ENCODE measurements around the gene UQCRQ. TPM values are rescaled to one million over a fixed set of nuclear protein-coding genes. Genes with fewer than 3 reads are reported as not detected.

Gene UQCRQ
- polyA plus RNA-seq, 2 of the 4 experiments (the other 2 are of a cell fraction), result 441 to 500 TPM

DNA sequence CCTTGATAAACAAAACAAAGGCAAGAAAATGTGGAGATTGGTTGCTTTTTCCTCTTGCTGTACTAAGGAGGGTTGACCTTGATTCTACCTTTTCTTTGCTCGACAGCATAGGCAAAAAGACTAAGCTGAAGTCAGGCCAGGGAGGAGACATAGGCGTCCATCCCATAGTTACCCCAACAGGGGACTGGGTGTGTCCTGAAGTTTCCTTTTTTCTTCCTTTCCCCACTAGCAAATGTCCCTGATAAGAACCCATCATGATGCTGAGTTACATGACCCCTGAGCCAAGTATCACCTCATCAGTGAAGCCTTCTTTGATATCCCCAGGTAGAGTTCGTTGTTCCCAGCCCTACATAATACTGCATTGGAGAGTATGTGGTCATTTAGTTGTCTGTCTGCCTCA, 26.1 kb upstream of the UQCRQ start:
- 72% methylated on average over 3 of the region's 3 CpGs for WGBS (ENCODE audit: missing lambda C conversion rate)
- no peak for TF ChIP-seq ZFP36 (IDR thresholded peaks at IDR 0.05; ENCODE audit: borderline replicate concordance, partially characterized antibody)
- no peak for TF ChIP-seq POLR2A (IDR thresholded peaks at IDR 0.05; ENCODE audit: low read length)
- no peak for TF ChIP-seq HOXB13 (CRISPR knock-in tag; IDR thresholded peaks at IDR 0.05; ENCODE audit: low read depth)
- no peak for TF ChIP-seq CTCF (IDR thresholded peaks at IDR 0.05)
- TF ChIP-seq MAZ (IDR thresholded peaks at IDR 0.05; ENCODE audit: borderline replicate concordance, low read depth, low read length), result no peak
- TF ChIP-seq MAFK (IDR thresholded peaks at IDR 0.05; ENCODE audit: partially characterized antibody), result no peak
- no peak for TF ChIP-seq FOSL2 (IDR thresholded peaks at IDR 0.05)
- TF ChIP-seq FOSL2 (CRISPR knock-in tag; IDR thresholded peaks at IDR 0.05), result no peak
- no peak for TF ChIP-seq POLR2AphosphoS2 (conservative IDR thresholded peaks at IDR 0.05; ENCODE audit: low read length)
- TF ChIP-seq SREBF2 (IDR thresholded peaks at IDR 0.05), result no peak
- no peak for TF ChIP-seq ZNF302 (CRISPR knock-in tag; IDR thresholded peaks at IDR 0.05)
- no peak for TF ChIP-seq ZSCAN20 (CRISPR knock-in tag; IDR thresholded peaks at IDR 0.05)
- TF ChIP-seq TP53 (CRISPR knock-in tag; IDR thresholded peaks at IDR 0.05), result no peak
- TF ChIP-seq CBX2 (IDR thresholded peaks at IDR 0.05; ENCODE audit: borderline replicate concordance, low read depth), result no peak
- no peak for TF ChIP-seq CHD2 (IDR thresholded peaks at IDR 0.05; ENCODE audit: low read length, partially characterized antibody)
- TF ChIP-seq ESRRA (IDR thresholded peaks at IDR 0.05; ENCODE audit: borderline replicate concordance, low read length), result no peak
- TF ChIP-seq JUN (IDR thresholded peaks at IDR 0.05), result no peak
- no peak for TF ChIP-seq HES2 (IDR thresholded peaks at IDR 0.05)
- no peak for DNase-seq (ENCODE audit: low read depth in 1 of 2, low spot score in 1 of 2)
- ATAC-seq, result no peak
- H3K4me1 ChIP-seq, result peaks cover 4% of the 10 kb centered on the region; the same call in 1 of the 3 replicates
- H3K4me3 ChIP-seq, result no peak overlapping the region
- no peak overlapping the region; a peak in 1 of 6 replicates for H3K27ac ChIP-seq
- CTCF ChIA-PET, result interaction anchor here (2.8 to 2.9 kb wide), 2 partner anchors 10 to 20 kb away, joined by 14 read pairs; partner anchors contain the start of gene SHROOM1
- no peak overlapping the region for H3K4me2 ChIP-seq
- FAIRE-seq, result no peak
- no peaks in the 10 kb centered on the region for H3K9me3 ChIP-seq
- POLR2A ChIA-PET, result no interaction called here

DNA sequence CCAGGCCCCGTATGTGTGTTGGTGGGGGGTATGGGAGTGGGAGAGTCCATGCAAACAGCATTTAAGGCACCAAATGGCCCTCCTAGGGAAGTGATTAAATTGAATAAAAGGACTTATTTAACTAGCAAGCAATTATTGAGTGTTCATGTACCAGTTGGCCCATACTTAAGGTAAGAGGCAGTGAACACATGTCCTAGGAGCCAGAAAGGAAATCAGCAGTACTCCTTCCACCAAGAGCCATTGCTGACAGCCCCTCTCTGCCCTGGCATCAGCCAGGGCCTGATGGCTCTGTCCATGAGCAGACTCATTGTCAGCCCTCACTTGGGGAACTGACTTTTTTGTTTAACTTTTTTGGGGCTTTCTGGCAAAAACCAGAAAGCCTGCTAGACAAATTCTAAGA, 25.5 kb upstream of the UQCRQ start:
- FAIRE-seq (no peak), ATAC-seq (no peak), DNase-seq (ENCODE audit: low read depth in 1 of 2, low spot score in 1 of 2) (no peak)
- no peaks in the 10 kb centered on the region for H3K9me3 ChIP-seq
- H3K27ac ChIP-seq, result no peak overlapping the region
- ChIA-PET CTCF (interaction anchor here (0.6 kb wide), 1 partner anchor 19 kb away, joined by 4 read pairs; no protein-coding TSS in a partner anchor), POLR2A (no interaction called here)
- peaks cover 4% of the 10 kb centered on the region; the same call in 1 of the 3 replicates for H3K4me1 ChIP-seq
- H3K4me3 ChIP-seq, result no peak overlapping the region
- TF ChIP-seq GATA3 (IDR thresholded peaks at IDR 0.05; ENCODE audit: borderline replicate concordance), result no peak
- TF ChIP-seq MAZ (IDR thresholded peaks at IDR 0.05; ENCODE audit: borderline replicate concordance, low read depth, low read length), result no peak
- no peak for TF ChIP-seq CEBPB (IDR thresholded peaks at IDR 0.05)
- TF ChIP-seq CHD2 (IDR thresholded peaks at IDR 0.05; ENCODE audit: low read length, partially characterized antibody), result no peak
- TF ChIP-seq HES2 (IDR thresholded peaks at IDR 0.05), result no peak
- TF ChIP-seq HOXA7 (CRISPR knock-in tag; IDR thresholded peaks at IDR 0.05), result no peak
- WGBS (ENCODE audit: missing lambda C conversion rate), result 79% methylated on average over 1 of the region's 1 CpG
- H3K4me2 ChIP-seq, result no peak overlapping the region

DNA sequence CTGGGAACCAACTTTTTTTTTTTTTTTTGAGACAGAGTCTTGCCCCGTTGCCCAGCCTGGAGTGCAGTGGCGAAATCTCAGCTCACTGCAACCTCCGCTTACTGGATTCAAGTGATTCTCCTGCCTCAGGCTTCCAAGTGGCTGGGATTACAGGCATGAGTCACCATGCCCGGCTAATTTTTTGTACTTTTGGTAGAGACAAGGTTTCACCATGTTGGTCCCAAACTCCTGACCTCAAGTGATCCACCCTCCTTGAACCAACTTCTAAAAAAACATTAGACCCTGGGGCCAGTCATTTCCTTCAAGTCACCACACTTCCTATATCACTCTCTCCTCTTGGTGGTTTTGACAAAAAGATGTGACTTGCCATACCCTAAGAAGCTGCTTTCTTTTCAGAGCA, 25.1 kb upstream of the UQCRQ start:
- ChIA-PET CTCF (interaction anchor here (0.6 kb wide), 1 partner anchor 18 kb away, joined by 4 read pairs; no protein-coding TSS in a partner anchor), POLR2A (no interaction called here)
- H3K4me1 ChIP-seq, result peaks cover 4% of the 10 kb centered on the region; the same call in 1 of the 3 replicates
- no peak overlapping the region for H3K4me2 ChIP-seq
- no peak for FAIRE-seq
- no peaks in the 10 kb centered on the region for H3K9me3 ChIP-seq
- H3K27ac ChIP-seq, result no peak overlapping the region
- DNase-seq (ENCODE audit: low read depth in 1 of 2, low spot score in 1 of 2), result no peak
- 82% methylated on average over 4 of the region's 4 CpGs for WGBS (ENCODE audit: missing lambda C conversion rate)
- TF ChIP-seq EHF (CRISPR knock-in tag; IDR thresholded peaks at IDR 0.05) (no peak), RCOR1 (IDR thresholded peaks at IDR 0.05; ENCODE audit: low read depth, low read length) (no peak), PHF8 (IDR thresholded peaks at IDR 0.05; ENCODE audit: borderline replicate concordance, low read depth) (no peak), FOSB (CRISPR knock-in tag; IDR thresholded peaks at IDR 0.05) (no peak), MAFK (IDR thresholded peaks at IDR 0.05; ENCODE audit: partially characterized antibody) (no peak), HEYL (CRISPR knock-in tag; IDR thresholded peaks at IDR 0.05) (no peak)
- TF ChIP-seq, protein P1, sequence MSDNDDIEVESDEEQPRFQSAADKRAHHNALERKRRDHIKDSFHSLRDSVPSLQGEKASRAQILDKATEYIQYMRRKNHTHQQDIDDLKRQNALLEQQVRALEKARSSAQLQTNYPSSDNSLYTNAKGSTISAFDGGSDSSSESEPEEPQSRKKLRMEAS (IDR thresholded peaks at IDR 0.05), result no peak
- TF ChIP-seq, protein P2, sequence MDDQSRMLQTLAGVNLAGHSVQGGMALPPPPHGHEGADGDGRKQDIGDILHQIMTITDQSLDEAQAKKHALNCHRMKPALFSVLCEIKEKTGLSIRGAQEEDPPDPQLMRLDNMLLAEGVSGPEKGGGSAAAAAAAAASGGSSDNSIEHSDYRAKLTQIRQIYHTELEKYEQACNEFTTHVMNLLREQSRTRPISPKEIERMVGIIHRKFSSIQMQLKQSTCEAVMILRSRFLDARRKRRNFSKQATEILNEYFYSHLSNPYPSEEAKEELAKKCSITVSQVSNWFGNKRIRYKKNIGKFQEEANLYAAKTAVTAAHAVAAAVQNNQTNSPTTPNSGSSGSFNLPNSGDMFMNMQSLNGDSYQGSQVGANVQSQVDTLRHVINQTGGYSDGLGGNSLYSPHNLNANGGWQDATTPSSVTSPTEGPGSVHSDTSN (IDR thresholded peaks at IDR 0.05), result no peak
- H3K4me3 ChIP-seq, result no peak overlapping the region
- ATAC-seq, result no peak

All from A549 (cell line).